Raji (cell line): ENCODE data around the gene USP10.

Experiments used
- POLR2A ChIP-seq: IDR thresholded peaks from 2 replicates; pipeline ENCODE4 v1.6.1; 2011; ENCODE audit warnings: low read depth, low read length, control low read depth; ENCODE audit not compliant: insufficient read depth

USP10 gene

DNA sequence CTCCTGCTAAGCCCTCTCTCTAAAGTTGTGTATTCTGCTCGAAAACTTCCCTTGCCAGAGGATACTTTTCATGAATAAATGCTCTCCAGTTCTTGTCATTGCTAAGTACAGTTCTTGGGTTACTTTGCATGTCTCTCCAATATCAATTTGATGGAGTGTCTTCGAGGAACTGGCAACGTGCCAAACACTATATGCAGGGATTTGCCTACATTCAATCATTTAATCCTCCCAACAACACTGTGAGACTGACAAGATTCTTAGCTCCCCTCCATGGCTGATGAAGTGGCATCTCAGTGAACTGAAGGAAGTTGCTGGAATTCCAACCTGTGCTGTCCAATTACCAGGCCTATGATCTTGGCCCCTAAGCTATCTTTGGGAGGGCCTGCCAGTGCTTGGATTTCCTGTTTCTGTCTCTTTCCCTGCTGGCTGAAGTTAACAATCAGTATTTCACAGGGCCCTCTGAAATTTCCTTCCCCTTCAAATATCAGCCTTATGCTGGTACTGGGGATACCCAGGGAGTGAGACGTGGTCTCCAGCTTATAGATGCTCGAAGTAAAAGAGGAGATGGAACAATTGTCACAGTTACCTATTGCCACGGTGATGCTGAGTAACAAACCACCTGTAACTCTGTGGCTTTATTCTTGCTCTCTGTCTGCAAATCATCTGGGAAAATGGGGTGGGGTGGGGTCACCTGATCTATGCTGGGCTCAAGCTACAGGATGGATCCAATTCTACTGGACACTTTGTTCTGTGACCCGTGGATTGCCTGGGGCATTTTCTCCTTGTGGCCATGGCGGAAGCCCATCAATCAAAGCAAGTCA lies 100.6 kb downstream of the USP10 start:
- no peak for TF ChIP-seq POLR2A

DNA sequence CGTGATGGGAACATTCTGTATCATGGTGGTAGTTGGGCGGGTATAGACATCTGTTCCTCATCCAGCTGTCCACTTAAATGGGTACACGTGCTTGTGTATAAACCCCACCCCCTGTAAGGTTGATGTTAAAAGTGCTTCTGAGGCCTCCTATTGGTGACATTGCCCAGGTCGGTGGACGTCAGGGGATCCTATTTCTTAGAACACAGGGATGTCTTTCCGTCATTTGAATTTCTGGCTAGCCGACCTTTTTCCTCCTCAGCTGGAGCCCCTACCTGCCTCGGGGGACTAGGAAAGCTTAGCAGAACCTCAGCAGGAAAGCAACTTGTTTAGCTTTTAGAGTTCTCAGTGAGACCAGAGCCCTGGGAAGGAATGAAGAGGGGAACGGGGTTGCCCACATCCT lies 103.3 kb downstream of the USP10 start:
- TF ChIP-seq POLR2A: no peak

DNA sequence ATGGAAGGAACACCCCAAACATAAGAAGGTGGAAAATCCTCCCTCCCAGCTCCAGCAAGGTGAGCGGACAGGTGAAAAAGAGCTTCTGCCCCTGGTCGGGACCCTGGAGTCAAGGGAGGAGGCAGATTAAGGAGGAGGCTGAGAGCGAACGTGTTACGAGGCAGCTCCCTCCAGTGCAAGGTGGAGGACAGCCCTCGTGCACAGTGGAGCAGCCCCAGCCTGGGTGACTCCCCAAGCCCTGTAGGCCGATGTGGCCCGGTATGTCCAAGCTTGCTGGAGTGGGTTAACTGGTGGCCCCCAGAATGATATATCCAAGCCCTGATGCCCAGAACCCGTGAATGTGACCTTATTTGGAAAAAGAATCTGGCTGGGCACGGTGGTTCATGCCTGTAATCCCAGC lies 104.5 kb downstream of the USP10 start:
- no peak for TF ChIP-seq POLR2A

DNA sequence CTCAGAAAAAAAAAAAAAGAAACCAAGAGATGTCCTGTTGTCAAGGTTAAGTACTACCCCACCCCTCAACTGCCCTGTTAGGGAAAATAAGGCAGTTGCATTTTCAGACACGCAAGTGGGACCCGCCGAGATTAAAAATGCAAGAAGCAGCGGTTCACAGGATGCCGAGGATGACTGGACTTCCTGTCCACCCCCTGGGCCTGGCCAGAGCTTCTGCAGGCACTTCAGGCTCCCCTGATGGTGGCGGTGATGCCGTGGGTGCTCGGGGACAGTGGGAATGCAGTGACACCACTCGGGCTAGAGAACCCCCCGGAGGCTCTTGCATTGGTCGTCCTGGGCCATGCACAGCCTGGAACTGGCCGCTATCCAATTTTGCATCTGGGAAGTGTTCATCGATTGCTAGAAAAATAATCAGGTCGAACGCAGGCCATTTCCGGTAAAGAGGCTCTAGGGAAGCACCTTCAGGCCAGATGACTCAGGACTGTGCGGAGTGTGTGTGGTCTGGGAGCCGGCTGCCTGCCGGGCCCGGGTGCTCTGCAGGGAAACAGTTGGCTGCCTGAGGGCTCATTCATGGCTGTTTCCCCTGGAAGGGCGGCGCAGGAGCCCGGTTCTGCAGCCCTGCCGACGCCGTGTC lies 106.6 kb downstream of the USP10 start:
- TF ChIP-seq POLR2A: no peak

DNA sequence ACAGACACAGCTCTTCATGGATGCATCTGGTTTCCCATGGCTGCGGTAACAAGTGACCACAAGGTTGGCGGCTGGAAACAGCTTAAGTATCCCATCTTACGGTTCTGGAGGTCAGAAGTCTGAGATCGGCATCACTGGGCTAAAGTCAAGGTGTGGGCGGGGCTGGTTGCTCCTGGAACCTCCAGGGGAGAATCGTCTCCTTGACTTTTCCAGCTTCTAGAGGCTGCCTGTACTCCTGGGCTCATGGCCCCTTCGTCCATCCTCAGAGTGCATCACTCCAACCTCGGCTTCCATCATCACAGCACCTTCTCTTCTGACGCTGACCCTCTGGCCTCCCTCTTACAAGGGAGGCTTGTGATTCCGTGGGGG lies 107.1 kb downstream of the USP10 start:
- no peak for TF ChIP-seq POLR2A

DNA sequence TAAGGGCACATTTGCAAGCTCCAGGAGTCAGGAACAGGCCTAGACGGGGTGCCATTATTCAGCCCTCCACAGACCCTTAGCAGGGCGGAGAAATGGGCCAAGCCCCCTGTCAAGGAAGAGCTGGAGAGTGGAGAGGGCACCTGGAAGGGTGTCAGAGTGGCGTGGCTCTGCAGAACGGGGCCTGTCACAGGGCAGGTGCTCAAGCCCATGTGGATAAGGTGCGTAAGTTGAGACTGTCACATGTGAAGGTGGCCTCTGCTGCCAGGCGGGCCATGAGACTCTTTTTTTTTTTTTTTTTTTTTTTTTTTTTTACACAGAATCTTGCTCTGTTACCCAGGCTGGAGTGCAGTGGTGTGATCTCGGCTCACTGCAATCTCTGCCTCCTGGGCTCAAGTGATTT lies 108.0 kb downstream of the USP10 start:
- no peak for TF ChIP-seq POLR2A

DNA sequence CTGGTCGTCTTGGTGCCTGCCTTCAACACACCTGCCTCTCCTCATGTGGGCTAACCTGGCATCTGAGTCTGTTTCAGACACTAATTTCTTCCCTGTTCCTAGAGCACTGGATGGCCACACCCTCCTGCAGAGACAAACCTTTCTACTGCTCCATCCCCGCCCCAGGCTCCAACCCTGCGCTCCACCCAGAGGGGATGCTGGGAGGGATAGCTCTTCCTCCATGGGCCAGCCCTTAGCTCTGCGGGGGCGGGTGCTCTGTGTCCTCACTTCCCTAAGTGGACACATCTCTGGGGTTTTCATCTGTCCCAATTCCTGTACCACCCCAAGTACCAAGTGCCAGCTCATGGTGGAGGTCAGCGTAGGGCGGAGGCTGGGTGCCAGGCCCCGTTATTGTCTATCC lies 109.0 kb downstream of the USP10 start:
- TF ChIP-seq POLR2A: no peak

DNA sequence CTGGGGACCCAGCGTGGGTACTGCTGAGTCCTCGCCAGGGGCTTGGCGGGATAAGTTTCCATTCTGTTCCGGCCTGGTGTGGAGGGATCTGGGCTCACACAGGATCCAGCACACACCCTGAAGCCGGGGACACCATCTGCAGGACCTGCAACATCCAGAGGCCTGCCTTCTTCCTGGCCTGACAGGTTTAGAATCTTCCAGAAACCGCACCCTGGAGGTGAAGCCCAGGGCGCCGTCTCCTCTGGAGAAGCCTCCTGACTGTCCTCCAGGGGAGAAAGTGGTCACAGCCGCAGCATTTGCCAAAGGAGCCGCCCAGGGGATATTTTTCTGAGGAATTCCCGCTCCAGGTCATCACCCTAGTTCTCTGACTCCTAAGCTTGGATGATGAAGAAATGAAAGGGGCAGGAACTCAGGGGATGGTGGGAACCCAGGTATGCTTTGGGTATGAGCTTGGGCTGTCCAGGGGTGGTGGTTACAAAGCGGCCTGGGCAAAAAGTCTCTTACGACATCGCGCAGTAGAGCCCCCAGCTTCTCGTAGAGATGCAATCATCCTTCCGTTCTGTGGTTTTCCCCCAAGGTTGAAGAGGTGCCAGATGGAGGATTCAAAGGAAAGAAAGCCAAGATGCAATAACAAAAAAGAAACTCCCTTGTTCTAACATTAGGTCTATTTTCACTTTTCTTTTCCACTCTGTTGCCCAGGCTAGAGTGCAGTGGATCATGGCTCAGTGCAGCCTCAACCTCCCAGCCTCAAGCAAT lies 110.9 kb downstream of the USP10 start:
- no peak for TF ChIP-seq POLR2A

DNA sequence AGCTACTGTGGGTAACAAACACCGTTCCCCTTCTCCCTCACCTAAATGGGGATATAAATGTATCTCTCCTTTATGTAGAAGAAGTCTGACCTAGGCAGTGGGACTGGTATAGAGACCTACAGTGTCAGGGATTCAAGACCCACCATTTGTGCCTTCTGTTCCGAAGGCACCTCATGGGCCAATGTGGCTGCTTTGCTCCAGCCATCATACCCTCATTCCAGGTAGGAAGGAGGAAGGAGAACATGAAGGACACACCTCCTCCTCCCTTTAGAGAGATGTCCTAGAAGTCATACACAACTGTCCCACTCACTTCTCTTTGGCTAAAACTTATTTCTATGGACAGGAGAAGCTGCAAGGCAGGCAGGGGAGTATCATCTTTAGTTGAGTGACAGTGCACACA lies 111.7 kb downstream of the USP10 start:
- TF ChIP-seq POLR2A: no peak

DNA sequence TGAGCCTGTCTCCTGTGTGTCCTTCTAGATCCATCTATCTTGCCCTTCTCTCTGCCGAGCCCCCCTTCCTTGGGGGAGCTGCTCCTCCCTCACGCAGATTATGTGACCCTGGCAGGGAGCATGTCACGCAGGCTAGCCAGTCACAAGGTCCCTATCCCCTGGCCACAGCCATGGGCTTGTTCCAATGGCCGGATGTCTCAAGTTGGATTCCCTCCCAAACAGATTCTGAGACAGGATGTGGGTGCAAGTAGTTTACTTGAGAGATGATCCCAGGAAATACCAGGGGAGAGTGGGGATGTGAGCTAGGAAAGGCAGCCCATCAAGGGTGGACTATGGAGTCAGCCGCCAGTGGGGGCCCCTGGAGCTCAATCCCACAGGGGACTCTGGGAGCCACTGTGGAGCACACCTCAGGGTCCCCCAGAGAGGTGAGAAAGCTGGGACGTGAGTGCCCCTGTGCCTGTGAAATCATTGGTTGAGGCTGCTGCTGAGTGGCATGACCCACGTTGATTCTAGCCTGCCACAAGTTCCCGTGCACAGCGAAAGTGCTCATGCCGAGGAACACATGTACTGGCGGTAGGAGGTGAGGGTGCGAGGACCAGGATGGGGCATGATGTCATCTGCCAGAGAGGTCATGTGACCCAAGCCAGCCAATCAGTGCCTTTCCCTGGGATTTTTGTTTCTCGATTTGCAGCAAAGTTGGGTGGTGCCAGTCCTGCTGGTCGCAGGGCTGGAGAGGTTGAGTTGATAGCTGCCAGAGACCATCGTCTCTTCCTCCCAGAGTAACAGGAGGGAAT lies 113.5 kb downstream of the USP10 start:
- TF ChIP-seq POLR2A: no peak

DNA sequence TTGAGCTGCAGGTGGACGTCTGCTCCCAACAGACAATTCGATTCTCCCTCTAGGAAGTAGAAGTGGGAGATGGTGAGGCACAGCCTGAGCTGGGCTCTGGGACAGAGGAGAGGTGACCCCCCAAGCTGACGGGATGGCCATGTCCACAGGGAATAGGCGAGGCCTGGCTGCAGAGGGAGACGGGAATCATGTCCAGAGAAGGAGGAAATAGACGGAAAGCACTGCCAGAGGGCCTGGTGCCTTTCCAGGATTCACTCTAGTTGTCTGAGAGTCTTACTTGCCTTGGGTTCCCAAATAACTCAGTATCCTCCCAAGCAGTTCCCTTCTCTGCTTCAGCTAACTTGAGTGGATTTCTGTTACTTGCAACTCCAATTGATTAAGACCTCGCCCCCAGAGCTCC lies 115.7 kb downstream of the USP10 start:
- TF ChIP-seq POLR2A: no peak

DNA sequence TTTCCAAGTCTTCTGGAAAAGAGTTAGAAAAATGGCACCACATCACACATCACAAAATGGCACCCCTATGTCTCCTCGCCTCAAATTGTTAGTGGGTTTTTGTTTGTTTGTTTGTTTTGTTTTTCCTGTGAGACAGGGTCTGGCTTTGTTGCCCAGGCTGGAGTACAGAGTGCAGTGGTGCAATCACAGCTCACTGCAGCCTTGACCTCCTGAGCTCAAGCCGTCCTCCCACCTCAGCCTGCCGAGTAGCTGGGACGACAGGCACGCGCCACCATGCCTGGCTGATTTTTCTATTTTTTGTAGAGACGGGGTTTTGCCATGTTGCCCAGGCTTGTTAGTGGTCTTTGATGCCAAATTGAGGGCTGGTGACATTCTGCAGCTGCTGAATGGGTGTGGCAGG lies 116.2 kb downstream of the USP10 start:
- TF ChIP-seq POLR2A: no peak

DNA sequence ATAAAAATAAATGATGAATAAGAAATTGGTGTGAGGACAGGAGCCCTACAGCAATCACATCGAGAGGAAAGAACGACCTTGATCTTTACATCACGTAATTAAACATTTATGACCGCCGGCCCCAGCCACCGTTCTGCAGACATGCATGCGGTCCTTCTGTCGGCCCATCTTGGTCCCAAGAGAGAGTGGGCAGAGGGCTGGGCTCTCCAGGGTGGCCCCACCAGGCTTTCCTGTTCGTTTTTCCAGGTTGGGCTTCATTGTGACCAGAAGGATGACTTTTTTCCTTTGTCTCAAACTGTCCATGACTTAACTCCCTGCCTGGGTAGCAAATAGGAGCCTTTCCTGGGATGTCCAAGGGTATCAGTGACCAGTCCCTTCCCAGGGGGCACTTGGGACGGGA lies 116.7 kb downstream of the USP10 start:
- no peak for TF ChIP-seq POLR2A

DNA sequence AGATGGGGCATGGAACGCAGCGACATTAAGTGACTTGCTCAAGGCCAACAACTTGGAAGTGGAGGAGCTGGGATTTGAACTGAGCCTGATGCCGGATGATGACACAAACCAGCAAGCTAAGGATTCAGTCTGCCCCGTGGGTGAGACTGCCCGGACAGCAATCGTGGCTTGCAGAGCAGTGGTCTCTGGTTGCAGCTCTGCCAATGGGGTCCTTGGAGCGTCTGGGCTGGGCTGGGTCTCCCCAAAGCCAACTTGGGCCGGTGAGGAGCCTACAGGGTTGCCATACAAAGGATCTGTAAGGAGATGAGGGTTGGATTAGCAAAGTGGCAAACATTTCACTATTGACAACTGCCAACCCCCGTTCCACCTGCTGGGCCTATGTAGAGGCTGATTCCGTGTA lies 117.4 kb downstream of the USP10 start:
- no peak for TF ChIP-seq POLR2A

DNA sequence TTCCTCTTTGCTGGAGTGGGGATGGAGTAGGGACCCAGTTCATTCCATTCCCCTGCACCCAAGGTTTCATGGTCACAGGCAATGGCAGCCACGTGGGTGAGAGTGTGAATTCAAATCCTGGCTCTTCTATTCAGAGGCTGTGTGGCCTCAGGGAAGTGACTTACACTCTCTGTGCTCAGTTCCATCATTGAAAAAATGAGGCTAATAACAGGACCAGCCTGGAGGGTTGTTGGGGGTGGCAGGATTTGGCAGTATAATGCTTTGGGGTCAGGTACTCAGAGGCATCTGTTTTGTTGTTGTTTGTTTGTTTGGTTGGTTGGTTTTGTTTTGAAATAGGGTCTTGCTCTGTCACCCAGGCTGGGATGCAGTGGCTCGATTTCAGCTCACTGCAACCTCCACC lies 117.8 kb downstream of the USP10 start:
- TF ChIP-seq POLR2A: no peak
